WTC11 (cell line): ENCODE measurements around the gene RHPN2.
"Not testable (repeated sequence)": the region's sequence is repeated elsewhere in the genome, so short reads cannot be mapped to it uniquely, and the experiment has no call there.

ENCODE experiments used
- ATF3 ChIP-seq: sonication (generic); formaldehyde crosslinking; conservative IDR thresholded peaks from 2 replicates; pipeline ENCODE4 v1.8.1; 2022; ENCODE audit warnings: mild to moderate bottlenecking, missing genetic modification reagents
- JUN ChIP-seq: sonication (generic); formaldehyde crosslinking; IDR thresholded peaks from 2 replicates; pipeline ENCODE4 v1.8.0; 2023; ENCODE audit warnings: mild to moderate bottlenecking, missing genetic modification reagents
- RORB ChIP-seq: fragments of 250-450 bp; sonication (Bioruptor Pico); IDR thresholded peaks from 2 replicates; pipeline ENCODE4 v1.9.0; 2021; ENCODE audit warnings: mild to moderate bottlenecking
- SP1 ChIP-seq: sonication (generic); formaldehyde crosslinking; conservative IDR thresholded peaks from 2 replicates; pipeline ENCODE4 v1.8.1; 2022; ENCODE audit warnings: missing genetic modification reagents
- ZMAT4 ChIP-seq: fragments of 250-450 bp; sonication (Bioruptor Pico); IDR thresholded peaks from 2 replicates; pipeline ENCODE4 v1.9.0; 2021; ENCODE audit warnings: mild to moderate bottlenecking

GRCh38 chr19:32982488-32982887 is 82.2 kb downstream of the RHPN2 start:
- TF ChIP-seq JUN; SP1 (CRISPR knock-in tag); ATF3 (CRISPR knock-in tag); ZMAT4 (CRISPR knock-in tag); RORB (CRISPR knock-in tag): not testable (repeated sequence)
